Adrenal gland (tissue), 5 donors: ENCODE results near the gene PSME4.

Experiments
- CTCF ChIP-seq, 6 experiments: fragments of 450-650 bp in 4 of 6; fragments of 200-600 bp in 2 of 6; sonication (generic) in 1 of 6; IDR thresholded peaks; 1 replicate in 5 of 6; 2 replicates in 1 of 6; pipeline versions ENCODE4 v1.5.1 to v1.8.0; 2016 to 2021; ENCODE audit warnings: antibody characterized with exemption in 6 of 6, mild to moderate bottlenecking in 2 of 6, moderate library complexity in 1 of 6
- POLR2A ChIP-seq, 2 donors: fragments of 450-650 bp; IDR thresholded peaks; one replicate each; pipeline ENCODE4 v1.6.1; 2017; ENCODE audit warnings: antibody characterized with exemption in 2 of 2, mild to moderate bottlenecking in 2 of 2, moderate library complexity in 1 of 2
- donor health status: DM: no; HTN: no; CAD: no.

- no peak for TF ChIP-seq CTCF (IDR thresholded peaks at IDR 0.05)
- no peak for TF ChIP-seq POLR2A (IDR thresholded peaks at IDR 0.05)
These were observed 104.8 kb downstream of the PSME4 start for GRCh38 chr2:53865962-53866361.
